ENCODE results near the gene VTI1A. TPM values are rescaled to one million over a fixed set of nuclear protein-coding genes. Genes with fewer than 3 reads are reported as not detected.

The VTI1A gene
- total and polyA plus RNA-seq, 9 donors = 7.8 to 48.2 (median 20.0) TPM

DNA sequence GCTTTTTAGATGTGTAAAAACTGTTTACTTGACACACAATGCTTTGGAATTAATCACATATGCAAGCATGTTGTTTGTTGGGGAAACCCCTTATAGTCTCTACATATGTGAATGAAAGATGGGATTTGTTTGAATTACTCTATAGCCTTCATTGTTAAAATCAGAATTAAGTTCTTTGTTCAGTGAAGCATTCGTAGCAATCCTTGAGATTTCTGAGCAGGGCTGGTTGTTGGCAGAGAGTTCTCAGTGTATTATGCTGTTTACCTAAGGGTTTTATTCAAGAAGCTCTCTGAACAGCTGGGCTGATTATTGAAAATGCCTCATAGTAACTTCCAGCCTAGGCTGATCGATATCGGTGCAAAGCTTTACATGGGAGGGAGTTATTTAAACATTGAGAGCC lies 190.9 kb downstream of the VTI1A start:
- H3K4me1 ChIP-seq (ENCODE audit: insufficient read depth) = peaks cover under 1% of the 10 kb centered on the region
- no peaks in the 10 kb centered on the region for H3K27me3 ChIP-seq
- DNase-seq = no peak
- H3K9me3 ChIP-seq = no peaks in the 10 kb centered on the region
- no peaks in the 10 kb centered on the region for H3K36me3 ChIP-seq
- no peak overlapping the region for H3K4me3 ChIP-seq
- 37 to 64% (median 45%) methylated on average over 3 of the region's 3 CpGs for WGBS, 3 donors
- intact Hi-C loops (cut with DNase I) = no loop called here
- no peak overlapping the region for H3K27ac ChIP-seq
- TF ChIP-seq EP300 (IDR thresholded peaks at IDR 0.05) = no peak
- no peak for TF ChIP-seq POLR2A (IDR thresholded peaks at IDR 0.05)
- TF ChIP-seq, protein P1, sequence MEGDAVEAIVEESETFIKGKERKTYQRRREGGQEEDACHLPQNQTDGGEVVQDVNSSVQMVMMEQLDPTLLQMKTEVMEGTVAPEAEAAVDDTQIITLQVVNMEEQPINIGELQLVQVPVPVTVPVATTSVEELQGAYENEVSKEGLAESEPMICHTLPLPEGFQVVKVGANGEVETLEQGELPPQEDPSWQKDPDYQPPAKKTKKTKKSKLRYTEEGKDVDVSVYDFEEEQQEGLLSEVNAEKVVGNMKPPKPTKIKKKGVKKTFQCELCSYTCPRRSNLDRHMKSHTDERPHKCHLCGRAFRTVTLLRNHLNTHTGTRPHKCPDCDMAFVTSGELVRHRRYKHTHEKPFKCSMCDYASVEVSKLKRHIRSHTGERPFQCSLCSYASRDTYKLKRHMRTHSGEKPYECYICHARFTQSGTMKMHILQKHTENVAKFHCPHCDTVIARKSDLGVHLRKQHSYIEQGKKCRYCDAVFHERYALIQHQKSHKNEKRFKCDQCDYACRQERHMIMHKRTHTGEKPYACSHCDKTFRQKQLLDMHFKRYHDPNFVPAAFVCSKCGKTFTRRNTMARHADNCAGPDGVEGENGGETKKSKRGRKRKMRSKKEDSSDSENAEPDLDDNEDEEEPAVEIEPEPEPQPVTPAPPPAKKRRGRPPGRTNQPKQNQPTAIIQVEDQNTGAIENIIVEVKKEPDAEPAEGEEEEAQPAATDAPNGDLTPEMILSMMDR (IDR thresholded peaks at IDR 0.05) = no peak

- H3K4me1 ChIP-seq (ENCODE audit: insufficient read depth) = no peaks in the 10 kb centered on the region
- no peaks in the 10 kb centered on the region for H3K9me3 ChIP-seq
- TF ChIP-seq EP300 (IDR thresholded peaks at IDR 0.05) (no peak), POLR2A (IDR thresholded peaks at IDR 0.05) (no peak)
- TF ChIP-seq, protein P1 (IDR thresholded peaks at IDR 0.05) = no peak
- no peak for DNase-seq
- WGBS, 3 donors = 92 to 96% (median 94%) methylated on average over 1 of the region's 1 CpG
- intact Hi-C loops (cut with DNase I) = no loop called here
- H3K4me3 ChIP-seq = no peak overlapping the region
- H3K36me3 ChIP-seq = no peaks in the 10 kb centered on the region
- no peak overlapping the region for H3K27ac ChIP-seq
- no peaks in the 10 kb centered on the region for H3K27me3 ChIP-seq
Measured at GRCh38 chr10:112639298-112639697, 192.3 kb downstream of the VTI1A start.

DNA sequence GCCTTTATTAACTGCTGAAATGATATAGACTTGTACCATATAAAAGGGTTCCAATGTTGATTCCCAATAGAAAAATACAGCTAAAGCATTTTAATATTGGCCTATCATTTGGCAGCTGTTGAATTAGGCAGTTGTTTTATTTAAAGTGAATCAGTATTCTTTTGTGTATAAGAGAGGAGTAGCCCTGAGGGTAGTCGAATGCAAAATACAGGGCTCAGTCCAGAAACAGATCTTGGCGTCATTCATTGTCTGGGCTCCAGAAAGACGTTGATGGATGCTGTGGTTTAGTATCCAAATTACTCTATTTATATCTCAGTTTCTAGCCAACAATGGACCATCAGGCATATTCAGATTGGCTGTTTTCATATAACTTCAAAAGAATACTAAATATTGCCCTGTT lies 193.6 kb downstream of the VTI1A start:
- Histone ChIP-seq H3K9me3 (no peaks in the 10 kb centered on the region), H3K27ac (no peak overlapping the region), H3K27me3 (no peaks in the 10 kb centered on the region), H3K4me3 (no peak overlapping the region), H3K36me3 (no peaks in the 10 kb centered on the region), H3K4me1 (ENCODE audit: insufficient read depth) (no peaks in the 10 kb centered on the region)
- 73 to 85% (median 80%) methylated on average over 3 of the region's 3 CpGs for WGBS, 3 donors
- intact Hi-C loops (cut with DNase I) = no loop called here
- no peak for TF ChIP-seq EP300 (IDR thresholded peaks at IDR 0.05)
- TF ChIP-seq POLR2A (IDR thresholded peaks at IDR 0.05) = no peak
- TF ChIP-seq, protein P1 (IDR thresholded peaks at IDR 0.05) = no peak
- no peak for DNase-seq

DNA sequence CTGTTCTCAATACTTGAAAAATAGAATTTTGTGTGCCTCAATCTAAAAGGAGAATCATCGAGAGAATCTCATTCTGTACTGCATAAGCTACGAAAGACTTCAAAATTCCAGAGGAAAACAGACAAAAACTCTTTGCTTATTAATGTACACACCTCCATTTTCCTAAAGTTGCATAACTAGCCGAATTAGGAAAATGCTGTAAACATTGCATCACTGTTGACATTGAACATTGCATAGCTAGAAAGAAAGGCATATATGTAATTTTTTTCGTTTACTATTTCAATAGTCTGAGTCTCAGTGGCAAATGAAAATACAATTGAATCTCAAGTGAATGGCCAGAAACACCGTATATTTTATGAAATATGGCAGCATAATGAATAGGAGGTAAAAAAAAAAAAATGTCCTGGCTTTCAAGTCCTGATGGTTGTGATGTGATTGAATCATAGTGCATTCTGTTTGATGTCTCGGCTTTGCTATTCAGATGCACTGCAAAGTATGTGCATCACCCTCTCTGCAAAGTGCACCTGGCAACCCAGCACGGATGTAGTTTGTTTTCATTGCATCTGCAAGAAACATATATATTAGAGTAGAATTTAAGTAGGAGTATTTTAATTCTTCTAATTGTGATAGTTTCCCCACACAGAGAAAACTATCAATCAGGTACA lies 196.7 kb downstream of the VTI1A start:
- WGBS, 3 donors = 87 to 92% (median 91%) methylated on average over 7 of the region's 7 CpGs
- Histone ChIP-seq H3K27me3 (no peaks in the 10 kb centered on the region), H3K27ac (no peak overlapping the region), H3K36me3 (no peaks in the 10 kb centered on the region), H3K4me1 (ENCODE audit: insufficient read depth) (no peaks in the 10 kb centered on the region), H3K9me3 (no peaks in the 10 kb centered on the region), H3K4me3 (no peak overlapping the region)
- DNase-seq = no peak
- intact Hi-C loops (cut with DNase I) = no loop called here
- TF ChIP-seq, protein P1 (IDR thresholded peaks at IDR 0.05) = no peak
- TF ChIP-seq EP300 (IDR thresholded peaks at IDR 0.05) (no peak), POLR2A (IDR thresholded peaks at IDR 0.05) (no peak)

Data from ovary (tissue), 9 donors.